Measurements from ENCODE around the gene STRBP. TPM values are rescaled to one million over a fixed set of nuclear protein-coding genes. Genes with fewer than 3 reads are reported as not detected.

The STRBP gene
- total and polyA plus RNA-seq, 12 donors = 4.2 to 12.4 (median 8.1) TPM

DNA sequence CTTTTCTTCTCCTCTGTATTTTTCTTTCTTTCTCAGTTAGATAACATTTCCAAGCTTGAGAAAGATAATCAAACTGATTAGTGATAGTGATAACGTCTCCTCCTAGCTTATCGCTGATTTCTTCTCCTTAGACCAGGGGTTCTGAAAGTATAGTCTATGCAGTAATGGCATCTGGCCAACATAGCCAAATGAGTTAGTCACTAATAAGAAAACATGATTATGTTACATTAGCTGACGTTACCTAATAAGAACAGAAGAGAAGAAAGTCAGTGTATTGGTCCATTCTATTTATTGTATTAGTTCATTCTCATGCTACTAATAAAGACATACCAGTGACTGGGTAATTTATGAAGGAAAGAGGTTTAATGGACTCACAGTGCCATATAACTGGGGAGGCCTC is 111.2 kb downstream of the STRBP start:
- WGBS, 4 donors = 91 to 96% (median 93%) methylated on average over 3 of the region's 3 CpGs
- Histone ChIP-seq H3K27ac (no peak overlapping the region), H3K4me1 (replicated peaks in 1 of 2) (no peaks in the 10 kb centered on the region), H3K4me3 (no peak overlapping the region), H3K27me3 (no peaks in the 10 kb centered on the region), H3K36me3 (replicated peaks in 1 of 2) (no peaks in the 10 kb centered on the region), H3K9me3 (replicated peaks in 1 of 3) (no peaks in the 10 kb centered on the region)
- intact Hi-C loops (cut with DNase I) = no loop called here
- DNase-seq = no peak
- TF ChIP-seq CTCF (IDR thresholded peaks at IDR 0.05) (no peak), POLR2A (IDR thresholded peaks at IDR 0.05) (no peak)

DNA sequence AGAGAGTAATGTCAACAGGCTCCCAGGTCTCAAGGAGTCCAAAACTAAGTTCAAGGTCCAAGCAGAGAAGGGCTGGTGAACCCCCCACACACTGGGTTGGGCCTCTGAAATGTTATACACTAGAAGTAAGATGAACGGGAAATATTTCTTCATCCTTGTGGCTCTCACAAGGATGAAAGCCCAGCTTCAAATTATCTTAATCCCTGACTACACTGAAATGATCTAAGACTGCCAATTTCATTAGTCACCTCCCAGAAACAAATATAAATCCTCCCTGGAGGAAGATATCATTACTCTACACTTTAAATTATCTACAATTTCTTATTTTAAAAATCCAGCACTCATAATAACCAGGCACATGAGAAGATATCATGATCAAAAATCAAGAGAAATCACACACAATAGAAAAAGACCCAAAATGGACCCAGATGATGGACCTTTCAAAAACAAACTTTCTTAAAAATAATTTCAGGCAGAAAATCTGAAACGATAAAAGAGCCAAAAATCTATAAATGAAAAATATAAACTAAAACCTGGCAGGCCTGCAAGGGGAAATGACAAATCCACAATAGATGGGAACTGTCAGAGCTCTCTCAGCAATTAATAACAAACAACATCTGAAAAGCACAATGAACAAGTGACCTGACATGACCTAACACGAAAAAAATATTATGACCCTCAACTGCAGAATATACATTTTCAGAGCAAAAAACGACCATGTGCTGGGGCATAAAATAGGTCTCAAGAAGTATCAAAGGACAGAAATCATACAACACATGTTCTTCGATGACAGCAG is 117.5 kb downstream of the STRBP start:
- no peak overlapping the region for H3K4me3 ChIP-seq
- no peak for DNase-seq
- no peaks in the 10 kb centered on the region for H3K27me3 ChIP-seq
- TF ChIP-seq CTCF (IDR thresholded peaks at IDR 0.05) (no peak), POLR2A (IDR thresholded peaks at IDR 0.05) (no peak)
- no peaks in the 10 kb centered on the region for H3K36me3 ChIP-seq (replicated peaks in 1 of 2)
- WGBS, 4 donors = 83 to 92% (median 85%) methylated on average over 5 of the region's 5 CpGs
- no peaks in the 10 kb centered on the region for H3K4me1 ChIP-seq (replicated peaks in 1 of 2)
- intact Hi-C loops (cut with DNase I) = no loop called here
- H3K9me3 ChIP-seq (replicated peaks in 1 of 3) = no peaks in the 10 kb centered on the region
- no peak overlapping the region for H3K27ac ChIP-seq

GRCh38 chr9:123149067-123149466 is 119.3 kb downstream of the STRBP start:
- WGBS, 4 donors = 50 to 79% (median 70%) methylated on average over 1 of the region's 1 CpG
- no peak for DNase-seq
- intact Hi-C loops (cut with DNase I) = no loop called here
- no peaks in the 10 kb centered on the region for H3K9me3 ChIP-seq (replicated peaks in 1 of 3)
- no peaks in the 10 kb centered on the region for H3K27me3 ChIP-seq
- no peak for TF ChIP-seq CTCF (IDR thresholded peaks at IDR 0.05)
- no peak for TF ChIP-seq POLR2A (IDR thresholded peaks at IDR 0.05)
- H3K36me3 ChIP-seq (replicated peaks in 1 of 2) = no peaks in the 10 kb centered on the region
- no peak overlapping the region for H3K4me3 ChIP-seq
- no peak overlapping the region for H3K27ac ChIP-seq
- no peaks in the 10 kb centered on the region for H3K4me1 ChIP-seq (replicated peaks in 1 of 2)

DNA sequence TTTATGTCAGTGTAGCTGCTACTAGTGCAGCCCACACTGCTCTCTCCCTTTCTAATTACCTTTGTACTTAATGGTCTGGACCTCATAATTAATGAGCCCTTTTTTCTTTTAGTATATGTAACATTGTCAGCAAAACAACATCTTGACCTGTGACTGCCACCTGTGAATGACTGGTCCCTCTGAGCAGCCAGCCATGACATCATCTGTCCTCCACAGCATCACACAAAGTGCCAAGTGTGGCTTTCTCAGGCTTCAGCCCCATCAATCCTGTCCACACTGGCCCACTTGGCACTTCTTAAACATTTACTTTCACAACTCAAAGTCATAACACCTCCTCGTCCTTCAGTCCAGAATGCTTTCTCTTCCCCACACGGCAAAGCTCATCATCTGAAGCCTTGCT is 130.2 kb downstream of the STRBP start:
- Histone ChIP-seq H3K36me3 (replicated peaks in 1 of 2) (no peaks in the 10 kb centered on the region), H3K4me3 (no peak overlapping the region), H3K4me1 (replicated peaks in 1 of 2) (no peaks in the 10 kb centered on the region), H3K27me3 (no peaks in the 10 kb centered on the region), H3K27ac (no peak overlapping the region), H3K9me3 (replicated peaks in 1 of 3) (no peaks in the 10 kb centered on the region)
- DNase-seq = no peak
- 83 to 93% (median 88%) methylated on average over 2 of the region's 2 CpGs for WGBS, 4 donors
- intact Hi-C loops (cut with DNase I) = no loop called here
- TF ChIP-seq POLR2A (IDR thresholded peaks at IDR 0.05) (no peak), CTCF (IDR thresholded peaks at IDR 0.05) (no peak)
